Ectodermal cell (in vitro differentiated cells): Measurements from ENCODE around the gene SHISA7.

ENCODE experiments used
- H3K27ac ChIP-seq: 2 replicates; pipeline ENCODE4 v1.7.0; 2013; ENCODE audit warnings: mild to moderate bottlenecking, low read depth, low read length; ENCODE audit not compliant: insufficient read depth, poor library complexity, severe bottlenecking
- H3K27me3 ChIP-seq: 2 replicates; pipeline ENCODE4 v1.7.0; 2013; ENCODE audit warnings: mild to moderate bottlenecking, low read length; ENCODE audit not compliant: insufficient read depth, control insufficient read depth, poor library complexity, severe bottlenecking
- H3K36me3 ChIP-seq: one replicate; pipeline ENCODE4 v1.7.0; 2013; ENCODE audit warnings: low read length; ENCODE audit not compliant: control insufficient read depth, insufficient read depth
- H3K4me1 ChIP-seq: one replicate; pipeline ENCODE4 v1.7.0; 2013; ENCODE audit warnings: low read length; ENCODE audit not compliant: control insufficient read depth, insufficient read depth
- H3K4me3 ChIP-seq: 2 replicates; pipeline ENCODE4 v1.7.0; 2013; ENCODE audit warnings: low read depth, low read length, control low read depth; ENCODE audit not compliant: insufficient read depth
- H3K9me3 ChIP-seq: 2 replicates; pipeline ENCODE4 v1.7.0; 2013; ENCODE audit warnings: mild to moderate bottlenecking, low read length, moderate library complexity; ENCODE audit not compliant: control insufficient read depth
- WGBS, 2 experiments: methylation state at CpG; one replicate each; pipeline ENCODE4 v1.1.7; 2013; ENCODE audit warnings: missing lambda C conversion rate in 2 of 2; 5-methylcytosine and 5-hydroxymethylcytosine counted together

Gene SHISA7

DNA sequence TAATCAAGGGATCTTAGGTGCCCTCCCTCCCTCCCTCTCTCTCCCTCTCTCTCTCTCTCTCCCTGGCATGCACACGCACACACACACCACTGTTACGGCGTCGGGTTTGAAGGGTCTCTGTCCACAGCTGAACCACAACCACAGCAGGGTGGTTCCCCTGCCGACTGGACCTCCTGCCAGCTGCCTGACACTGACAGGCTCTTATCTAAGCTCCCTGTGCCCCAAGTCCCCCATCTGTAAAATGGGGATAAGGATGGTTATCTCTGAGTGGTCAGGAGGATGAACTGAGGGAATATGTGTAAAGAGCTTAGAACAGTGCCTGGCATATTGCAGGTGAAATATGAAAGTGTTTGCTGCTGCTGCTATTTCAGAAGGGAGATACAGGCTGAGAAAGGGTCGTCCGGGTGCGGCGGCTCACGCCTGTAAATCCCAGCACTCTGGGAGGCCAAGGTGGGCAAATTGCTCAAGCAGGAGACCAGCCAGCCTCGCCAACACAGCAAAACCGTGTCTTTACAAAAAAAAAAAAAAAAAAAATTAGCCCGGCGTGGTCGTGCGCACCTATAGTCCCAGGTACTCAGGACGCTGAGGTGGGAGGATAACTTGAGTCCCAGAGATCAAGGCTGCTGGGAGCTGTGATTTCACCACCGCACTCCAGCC lies 852 bp upstream of the SHISA7 start:
- Histone ChIP-seq H3K27ac (no peak overlapping the region), H3K27me3 (peaks cover 100% of the 10 kb centered on the region), H3K4me1 (peaks cover 19% of the 10 kb centered on the region), H3K36me3 (no peaks in the 10 kb centered on the region), H3K4me3 (no peak overlapping the region), H3K9me3 (no peaks in the 10 kb centered on the region)
- WGBS, 2 experiments = 32 to 37% methylated on average over 18 of the region's 18 CpGs

DNA sequence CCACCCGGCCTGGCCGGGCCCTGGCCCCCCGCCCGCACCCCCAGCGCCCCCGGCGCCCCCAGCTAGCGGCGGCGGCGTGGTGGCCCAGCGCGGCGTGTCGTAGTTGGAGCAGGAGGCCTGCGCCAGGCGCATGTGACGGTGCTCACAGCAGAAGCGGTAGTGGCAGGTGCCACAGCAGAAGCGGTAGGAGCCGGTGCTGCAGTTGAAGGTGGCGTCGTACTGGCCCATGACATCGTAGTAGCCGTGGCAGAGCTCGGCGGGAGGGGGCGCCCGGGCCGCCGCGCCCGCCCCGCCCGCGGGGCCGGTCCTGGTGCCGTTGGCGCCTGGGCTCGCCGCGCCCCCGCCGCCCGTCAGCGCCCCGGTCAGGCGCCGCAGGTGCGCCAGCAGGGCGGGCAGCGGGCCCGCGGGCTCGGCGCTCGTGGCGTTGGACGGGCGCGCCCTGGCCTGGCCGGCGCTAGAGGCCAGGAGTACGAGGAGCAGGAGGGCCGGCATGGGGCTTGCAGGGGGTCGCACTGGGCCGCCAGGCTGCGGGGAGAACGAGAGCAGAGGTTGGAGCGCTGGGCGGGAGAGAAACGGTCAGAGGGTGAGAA lies 633 bp downstream of the SHISA7 start:
- Histone ChIP-seq H3K4me3 (no peak overlapping the region), H3K36me3 (no peaks in the 10 kb centered on the region), H3K9me3 (no peaks in the 10 kb centered on the region), H3K27ac (no peak overlapping the region), H3K4me1 (peaks cover 19% of the 10 kb centered on the region), H3K27me3 (peaks cover 99% of the 10 kb centered on the region)
- WGBS, 2 experiments = 1 to 2% methylated on average over 72 of the region's 72 CpGs

DNA sequence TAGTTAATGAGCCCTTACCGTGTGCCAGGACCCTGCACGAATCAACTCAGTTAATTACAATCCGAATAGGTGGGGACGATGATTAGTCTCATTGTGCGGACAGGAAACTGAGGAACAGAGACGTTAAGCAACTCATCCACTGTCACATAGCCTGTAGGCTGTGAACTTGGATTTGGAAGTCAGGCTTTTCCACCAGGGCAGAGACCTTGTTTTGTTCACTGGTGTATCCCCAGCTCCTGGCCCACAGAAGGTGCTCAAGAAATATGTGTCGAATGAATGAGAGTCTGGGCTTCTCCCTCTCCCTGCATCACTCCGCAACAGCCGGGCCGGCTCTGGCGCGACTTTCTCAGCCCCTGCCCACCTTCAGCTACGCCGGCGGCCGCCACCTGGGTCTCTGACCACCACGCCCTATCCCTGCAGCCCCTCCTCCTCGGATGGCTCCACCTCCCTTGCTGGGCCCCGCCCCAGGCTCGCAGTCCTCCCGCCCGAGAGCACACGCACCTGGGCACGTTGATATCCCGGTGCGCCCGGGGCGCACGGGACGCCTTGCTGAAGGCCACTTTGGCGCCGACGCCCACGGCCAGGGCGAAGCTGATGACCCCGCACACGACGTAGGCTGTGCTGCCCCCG lies 1.3 kb downstream of the SHISA7 start:
- WGBS, 2 experiments = 3 to 4% methylated on average over 39 of the region's 39 CpGs
- no peak overlapping the region for H3K4me3 ChIP-seq
- no peak overlapping the region for H3K27ac ChIP-seq
- peaks cover 93% of the 10 kb centered on the region for H3K27me3 ChIP-seq
- no peaks in the 10 kb centered on the region for H3K9me3 ChIP-seq
- no peaks in the 10 kb centered on the region for H3K36me3 ChIP-seq
- peaks cover 19% of the 10 kb centered on the region for H3K4me1 ChIP-seq

DNA sequence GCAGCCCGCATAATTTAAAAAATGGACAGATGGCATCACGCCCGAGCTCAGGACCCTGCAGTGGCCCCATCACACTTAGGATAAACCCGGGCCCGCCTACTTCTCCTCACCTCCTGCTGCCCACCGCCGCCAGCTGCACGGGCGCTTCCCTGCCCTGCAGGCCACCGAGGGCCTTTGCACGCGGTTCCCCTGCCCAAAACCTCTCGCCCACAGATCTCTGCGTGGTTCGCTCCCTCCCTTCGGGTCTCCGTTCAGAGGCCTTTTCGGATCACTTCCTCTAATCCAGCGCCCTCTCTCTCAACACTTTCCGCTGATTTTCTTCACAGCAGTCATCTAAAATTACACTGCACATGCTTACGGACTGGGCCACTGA lies 1.8 kb downstream of the SHISA7 start:
- WGBS, 2 experiments = 9 to 10% methylated on average over 21 of the region's 21 CpGs
- Histone ChIP-seq H3K27me3 (peaks cover 87% of the 10 kb centered on the region), H3K4me1 (peaks cover 19% of the 10 kb centered on the region)

GRCh38 chr19:55440411-55441105 lies 2.5 kb downstream of the SHISA7 start:
- peaks cover 80% of the 10 kb centered on the region for H3K27me3 ChIP-seq

More for the DNA sequence above, 1.8 kb downstream of the SHISA7 start:
- Histone ChIP-seq H3K27ac (no peak overlapping the region), H3K4me3 (no peak overlapping the region), H3K36me3 (no peaks in the 10 kb centered on the region), H3K9me3 (no peaks in the 10 kb centered on the region)

DNA sequence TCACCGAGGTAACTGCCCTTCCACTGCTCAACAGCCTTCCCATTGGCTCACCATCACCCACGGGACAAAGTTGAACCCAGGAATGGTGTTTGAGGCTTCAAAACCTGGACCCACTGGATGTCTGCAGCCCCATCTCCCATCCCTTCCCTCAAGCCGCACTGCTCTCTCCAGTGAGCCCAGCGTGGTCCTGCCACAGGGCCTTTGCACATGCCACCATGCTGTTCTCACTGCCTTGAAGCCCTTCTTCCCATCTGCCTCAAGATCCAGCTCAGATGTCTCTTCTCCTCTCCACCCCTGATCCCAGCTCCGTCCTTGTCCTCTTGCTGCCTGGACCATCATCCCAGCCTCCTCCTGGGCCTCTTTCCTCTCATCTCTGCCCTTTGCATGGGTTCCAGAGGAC lies 4.0 kb downstream of the SHISA7 start:
- Histone ChIP-seq H3K4me1 (peaks cover 19% of the 10 kb centered on the region), H3K9me3 (no peaks in the 10 kb centered on the region), H3K36me3 (no peaks in the 10 kb centered on the region), H3K27ac (no peak overlapping the region), H3K4me3 (no peak overlapping the region), H3K27me3 (peaks cover 65% of the 10 kb centered on the region)
- 73 to 77% methylated on average over 5 of the region's 5 CpGs for WGBS, 2 experiments

More at GRCh38 chr19:55440411-55441105, 2.5 kb downstream of the SHISA7 start:
- Histone ChIP-seq H3K4me3 (no peak overlapping the region), H3K4me1 (peaks cover 19% of the 10 kb centered on the region), H3K36me3 (no peaks in the 10 kb centered on the region), H3K27ac (no peak overlapping the region), H3K9me3 (no peaks in the 10 kb centered on the region)
- WGBS, 2 experiments = 14 to 16% methylated on average over 39 of the region's 39 CpGs

- Histone ChIP-seq H3K36me3 (no peaks in the 10 kb centered on the region), H3K4me1 (peaks cover 17% of the 10 kb centered on the region), H3K4me3 (no peak overlapping the region), H3K27me3 (peaks cover 49% of the 10 kb centered on the region), H3K27ac (no peak overlapping the region), H3K9me3 (no peaks in the 10 kb centered on the region)
- WGBS, 2 experiments = 2 to 3% methylated on average over 17 of the region's 17 CpGs
Measured at GRCh38 chr19:55437410-55437809, 5.7 kb downstream of the SHISA7 start.

- WGBS, 2 experiments = 41% methylated on average over 8 of the region's 8 CpGs
- H3K4me3 ChIP-seq = no peak overlapping the region
- no peak overlapping the region for H3K27ac ChIP-seq
- no peaks in the 10 kb centered on the region for H3K9me3 ChIP-seq
- H3K36me3 ChIP-seq = no peaks in the 10 kb centered on the region
- H3K4me1 ChIP-seq = peaks cover 17% of the 10 kb centered on the region
- H3K27me3 ChIP-seq = peaks cover 43% of the 10 kb centered on the region
Measured at GRCh38 chr19:55436847-55437246, 6.3 kb downstream of the SHISA7 start.

DNA sequence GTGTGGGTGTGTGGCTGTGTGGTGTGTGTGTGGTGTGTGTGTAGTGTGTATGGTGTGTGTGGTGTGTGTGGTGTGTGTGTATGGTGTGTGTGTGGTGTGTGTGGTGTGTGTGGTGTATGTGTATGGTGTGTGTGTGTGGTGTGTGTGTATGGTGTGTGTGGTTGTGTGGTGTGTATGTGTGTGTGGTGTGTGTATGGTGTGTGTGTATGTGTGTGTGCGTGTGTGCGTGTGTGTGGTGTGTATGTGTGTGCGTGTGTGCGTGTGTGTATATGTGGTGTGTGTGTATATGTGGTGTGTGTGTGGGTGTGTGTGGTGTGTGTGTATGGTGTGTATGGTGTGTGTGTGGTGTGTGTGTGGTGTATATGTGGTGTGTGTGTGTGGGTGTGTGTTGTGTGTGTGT lies 8.1 kb downstream of the SHISA7 start:
- Histone ChIP-seq H3K27ac (no peak overlapping the region), H3K4me1 (peaks cover under 1% of the 10 kb centered on the region), H3K4me3 (no peak overlapping the region), H3K36me3 (no peaks in the 10 kb centered on the region), H3K27me3 (peaks cover 25% of the 10 kb centered on the region), H3K9me3 (no peaks in the 10 kb centered on the region)
- WGBS, 2 experiments = 78 to 92% methylated on average over 4 of the region's 4 CpGs

- Histone ChIP-seq H3K36me3 (no peaks in the 10 kb centered on the region), H3K27ac (no peak overlapping the region), H3K9me3 (no peaks in the 10 kb centered on the region), H3K4me3 (no peak overlapping the region), H3K27me3 (peaks cover 19% of the 10 kb centered on the region), H3K4me1 (no peaks in the 10 kb centered on the region)
- 83 to 84% methylated on average over 4 of the region's 4 CpGs for WGBS, 2 experiments
Measured at GRCh38 chr19:55434356-55434919, 8.7 kb downstream of the SHISA7 start.
